WTC11 (cell line): Measurements from ENCODE around the gene FERMT3.

ENCODE experiments used
- CBFB ChIP-seq: sonication (generic); formaldehyde crosslinking; IDR thresholded peaks from 2 replicates; pipeline ENCODE4 v1.8.1; 2022; ENCODE audit warnings: mild to moderate bottlenecking, low read depth, missing genetic modification reagents
- CTCF ChIP-seq: fragments of 200-600 bp; IDR thresholded peaks from 2 replicates; pipeline ENCODE4 v1.8.0; 2022; ENCODE audit warnings: antibody characterized with exemption
- ZBTB21 ChIP-seq: sonication (generic); formaldehyde crosslinking; IDR thresholded peaks from 2 replicates; pipeline ENCODE4 v1.8.1; 2023; ENCODE audit warnings: mild to moderate bottlenecking, missing genetic modification reagents, borderline replicate concordance
- TF ChIP-seq, protein P1 (sequence below): sonication (generic); formaldehyde crosslinking; IDR thresholded peaks from 2 replicates; pipeline ENCODE4 v1.8.0; 2022; ENCODE audit warnings: mild to moderate bottlenecking, missing genetic modification reagents

DNA sequence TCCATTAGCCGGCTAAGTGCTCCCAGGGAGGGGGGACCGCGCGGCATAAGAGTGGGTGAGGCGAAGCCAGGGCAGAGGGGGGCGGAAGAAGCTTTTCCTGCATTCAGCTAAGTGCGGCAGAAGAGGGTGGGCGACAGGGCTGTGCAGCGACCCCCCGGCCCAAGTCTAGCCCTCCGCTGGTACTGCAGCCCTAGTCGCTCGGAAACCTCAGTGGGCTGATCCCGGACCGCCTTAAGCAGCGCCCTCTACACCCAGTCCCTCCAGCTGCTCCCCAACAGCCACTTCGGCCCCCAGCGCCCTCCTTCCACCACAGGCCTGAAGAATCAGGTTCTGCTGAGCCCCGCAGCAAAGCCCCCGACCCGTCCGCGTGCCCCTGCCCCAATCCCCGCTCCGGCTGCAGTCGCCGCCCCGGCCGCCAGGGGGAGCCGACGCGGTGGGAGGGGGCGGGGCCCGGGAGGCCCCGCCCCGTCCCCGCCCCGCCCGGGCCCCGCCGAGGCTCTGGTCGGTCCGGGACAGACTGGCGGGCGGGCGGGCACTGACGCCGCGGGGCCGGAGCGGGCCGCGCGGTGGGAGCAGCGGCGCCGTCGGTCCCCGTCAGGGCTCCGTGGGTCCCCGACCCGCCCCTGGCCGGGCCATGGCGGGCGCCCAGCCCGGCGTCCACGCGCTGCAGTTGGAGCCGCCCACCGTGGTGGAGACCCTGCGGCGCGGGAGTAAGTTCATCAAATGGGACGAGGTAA lies 44.7 kb downstream of the FERMT3 start, which contains the start of gene PLCB3:
- TF ChIP-seq, protein P1, sequence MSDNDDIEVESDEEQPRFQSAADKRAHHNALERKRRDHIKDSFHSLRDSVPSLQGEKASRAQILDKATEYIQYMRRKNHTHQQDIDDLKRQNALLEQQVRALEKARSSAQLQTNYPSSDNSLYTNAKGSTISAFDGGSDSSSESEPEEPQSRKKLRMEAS (CRISPR knock-in tag), result peak; percentile 56; the same call in 1 of the 2 replicates
- peak; percentile 71 for TF ChIP-seq CTCF
- TF ChIP-seq CBFB (CRISPR knock-in tag), result no peak
- TF ChIP-seq ZBTB21 (CRISPR knock-in tag), result no peak
